Dendritic cell treated with granulocyte-macrophage colony-stimulating factor and Interleukin-4, amounts not matched to agents 40 ng/mL and 50 ng/mL, for 4 days (primary cell): ENCODE data around the gene GPR150.

Experiments
- H3K27ac Mint-ChIP-seq: one replicate; pipeline ENCODE4 v1.8.0; 2022; ENCODE audit warnings: mild to moderate bottlenecking, mixed read lengths
- H3K27me3 Mint-ChIP-seq: one replicate; pipeline ENCODE4 v1.8.0; 2022; ENCODE audit warnings: mild to moderate bottlenecking, mixed read lengths
- H3K36me3 Mint-ChIP-seq: one replicate; pipeline ENCODE4 v1.8.0; 2022; ENCODE audit warnings: low read depth, mixed read lengths
- H3K4me1 Mint-ChIP-seq: one replicate; pipeline ENCODE4 v1.8.0; 2022; ENCODE audit warnings: low read depth, mixed read lengths
- H3K4me3 Mint-ChIP-seq: one replicate; pipeline ENCODE4 v1.8.0; 2022; ENCODE audit warnings: mild to moderate bottlenecking, moderate library complexity, mixed read lengths
- H3K9me3 Mint-ChIP-seq: one replicate; pipeline ENCODE4 v1.8.0; 2022; ENCODE audit warnings: mixed read lengths
- intact Hi-C: fragments of 100-400 bp; cut with micrococcal nuclease; formaldehyde crosslinking; loops from one replicate; pipeline ENCODE4 v1.15.0; 2022

GPR150 gene

GRCh38 chr5:95613514-95613913 lies 6.4 kb upstream of the GPR150 start:
- intact Hi-C loops: no loop called here
- no peak overlapping the region for H3K27ac Mint-ChIP-seq

GRCh38 chr5:95615164-95615467 lies 4.8 kb upstream of the GPR150 start:
- peaks cover 24% of the 10 kb centered on the region for H3K27me3 Mint-ChIP-seq
- intact Hi-C loops: no loop called here
- H3K4me3 Mint-ChIP-seq: no peak overlapping the region
- H3K36me3 Mint-ChIP-seq: no peaks in the 10 kb centered on the region
- H3K4me1 Mint-ChIP-seq: peaks cover 10% of the 10 kb centered on the region
- H3K9me3 Mint-ChIP-seq: peaks cover 16% of the 10 kb centered on the region
- no peak overlapping the region for H3K27ac Mint-ChIP-seq

More at GRCh38 chr5:95613514-95613913, 6.4 kb upstream of the GPR150 start:
- peaks cover 8% of the 10 kb centered on the region for H3K27me3 Mint-ChIP-seq
- no peaks in the 10 kb centered on the region for H3K36me3 Mint-ChIP-seq
- no peak overlapping the region for H3K4me3 Mint-ChIP-seq
- H3K4me1 Mint-ChIP-seq: no peaks in the 10 kb centered on the region
- peaks cover 16% of the 10 kb centered on the region for H3K9me3 Mint-ChIP-seq

- Mint-ChIP-seq H3K4me3 (no peak overlapping the region), H3K36me3 (no peaks in the 10 kb centered on the region), H3K9me3 (peaks cover 16% of the 10 kb centered on the region), H3K27ac (no peak overlapping the region), H3K27me3 (peaks cover 37% of the 10 kb centered on the region), H3K4me1 (peaks cover 24% of the 10 kb centered on the region)
- intact Hi-C loops: no loop called here
Measured at GRCh38 chr5:95617057-95617456, 2.8 kb upstream of the GPR150 start.

GRCh38 chr5:95619096-95619495 lies 791 bp upstream of the GPR150 start:
- H3K4me1 Mint-ChIP-seq: peaks cover 38% of the 10 kb centered on the region
- no peak overlapping the region for H3K27ac Mint-ChIP-seq
- no peak overlapping the region for H3K4me3 Mint-ChIP-seq
- H3K9me3 Mint-ChIP-seq: peaks cover 3% of the 10 kb centered on the region
- intact Hi-C loops: no loop called here
- no peaks in the 10 kb centered on the region for H3K36me3 Mint-ChIP-seq
- peaks cover 41% of the 10 kb centered on the region for H3K27me3 Mint-ChIP-seq

- peaks cover 41% of the 10 kb centered on the region for H3K27me3 Mint-ChIP-seq
- H3K4me1 Mint-ChIP-seq: peaks cover 38% of the 10 kb centered on the region
- intact Hi-C loops: loop anchor here (5.0 kb wide), 1 partner anchor 62 kb away; the partner anchor contains the start of gene ARSK
- no peaks in the 10 kb centered on the region for H3K9me3 Mint-ChIP-seq
- H3K36me3 Mint-ChIP-seq: no peaks in the 10 kb centered on the region
- peak overlapping the region; percentile 73 for H3K4me3 Mint-ChIP-seq
- peak overlapping the region; percentile 69 for H3K27ac Mint-ChIP-seq
Measured at GRCh38 chr5:95619514-95620029, 315 bp upstream of the GPR150 start.

- no peaks in the 10 kb centered on the region for H3K36me3 Mint-ChIP-seq
- intact Hi-C loops: loop anchor here (5.0 kb wide), 1 partner anchor 64 kb away; the partner anchor contains the start of gene ARSK
- no peaks in the 10 kb centered on the region for H3K9me3 Mint-ChIP-seq
- peaks cover 41% of the 10 kb centered on the region for H3K27me3 Mint-ChIP-seq
- peak overlapping the region; percentile 72 for H3K4me3 Mint-ChIP-seq
- H3K27ac Mint-ChIP-seq: peak overlapping the region; percentile 71
- H3K4me1 Mint-ChIP-seq: peaks cover 38% of the 10 kb centered on the region
Measured at GRCh38 chr5:95620870-95621838, 1.3 kb downstream of the GPR150 start.

- Mint-ChIP-seq H3K27me3 (peaks cover 41% of the 10 kb centered on the region), H3K9me3 (no peaks in the 10 kb centered on the region), H3K4me3 (peak overlapping the region; percentile 72), H3K36me3 (no peaks in the 10 kb centered on the region), H3K27ac (peak overlapping the region; percentile 71), H3K4me1 (peaks cover 38% of the 10 kb centered on the region)
- intact Hi-C loops: loop anchor here (5.0 kb wide), 1 partner anchor 65 kb away; the partner anchor contains the start of gene ARSK
Measured at GRCh38 chr5:95621839-95622629, 2.1 kb downstream of the GPR150 start.

GRCh38 chr5:95623706-95624105 lies 3.8 kb downstream of the GPR150 start:
- intact Hi-C loops: loop anchor here (5.0 kb wide), 1 partner anchor 66 kb away; the partner anchor contains the start of gene ARSK
- Mint-ChIP-seq H3K36me3 (no peaks in the 10 kb centered on the region), H3K27ac (no peak overlapping the region)

GRCh38 chr5:95624368-95624767 lies 4.5 kb downstream of the GPR150 start:
- intact Hi-C loops: loop anchor here (5.0 kb wide), 1 partner anchor 67 kb away; the partner anchor contains the start of gene ARSK
- Mint-ChIP-seq H3K9me3 (no peaks in the 10 kb centered on the region), H3K36me3 (no peaks in the 10 kb centered on the region), H3K27ac (no peak overlapping the region), H3K4me3 (no peak overlapping the region), H3K27me3 (peaks cover 25% of the 10 kb centered on the region), H3K4me1 (peaks cover 48% of the 10 kb centered on the region)

More at GRCh38 chr5:95623706-95624105, 3.8 kb downstream of the GPR150 start:
- Mint-ChIP-seq H3K9me3 (no peaks in the 10 kb centered on the region), H3K27me3 (peaks cover 31% of the 10 kb centered on the region), H3K4me1 (peaks cover 44% of the 10 kb centered on the region), H3K4me3 (no peak overlapping the region)

- Mint-ChIP-seq H3K4me1 (peaks cover 37% of the 10 kb centered on the region), H3K36me3 (no peaks in the 10 kb centered on the region), H3K27ac (no peak overlapping the region), H3K9me3 (no peaks in the 10 kb centered on the region), H3K27me3 (peaks cover 6% of the 10 kb centered on the region), H3K4me3 (no peak overlapping the region)
- intact Hi-C loops: no loop called here
Measured at GRCh38 chr5:95626701-95627100, 6.8 kb downstream of the GPR150 start.

- H3K9me3 Mint-ChIP-seq: peaks cover 9% of the 10 kb centered on the region
- no peaks in the 10 kb centered on the region for H3K36me3 Mint-ChIP-seq
- H3K4me3 Mint-ChIP-seq: no peak overlapping the region
- H3K27ac Mint-ChIP-seq: no peak overlapping the region
- intact Hi-C loops: no loop called here
- H3K27me3 Mint-ChIP-seq: peaks cover 3% of the 10 kb centered on the region
- H3K4me1 Mint-ChIP-seq: peaks cover 30% of the 10 kb centered on the region
Measured at GRCh38 chr5:95627971-95628810, 8.3 kb downstream of the GPR150 start.

- no peaks in the 10 kb centered on the region for H3K36me3 Mint-ChIP-seq
- no peak overlapping the region for H3K27ac Mint-ChIP-seq
- H3K4me3 Mint-ChIP-seq: no peak overlapping the region
- intact Hi-C loops: no loop called here
- peaks cover 9% of the 10 kb centered on the region for H3K9me3 Mint-ChIP-seq
- H3K27me3 Mint-ChIP-seq: no peaks in the 10 kb centered on the region
- peaks cover 27% of the 10 kb centered on the region for H3K4me1 Mint-ChIP-seq
Measured at GRCh38 chr5:95628933-95629332, 9.0 kb downstream of the GPR150 start.

- intact Hi-C loops: no loop called here
- peaks cover 27% of the 10 kb centered on the region for H3K4me1 Mint-ChIP-seq
Measured at GRCh38 chr5:95630394-95630917, 10.6 kb downstream of the GPR150 start.

More at GRCh38 chr5:95630394-95630917, 10.6 kb downstream of the GPR150 start:
- H3K4me3 Mint-ChIP-seq: no peak overlapping the region
- peaks cover 9% of the 10 kb centered on the region for H3K9me3 Mint-ChIP-seq
- H3K27me3 Mint-ChIP-seq: no peaks in the 10 kb centered on the region
- H3K36me3 Mint-ChIP-seq: no peaks in the 10 kb centered on the region
- no peak overlapping the region for H3K27ac Mint-ChIP-seq
